Ovary (tissue), 9 donors: ENCODE measurements around the gene GDA. TPM values are rescaled to one million over a fixed set of nuclear protein-coding genes. Genes with fewer than 3 reads are reported as not detected.

ENCODE experiments used
- DNase-seq, 5 donors: peaks; one replicate each; pipeline ENCODE4 v3.0.0-alpha.2; 2019 to 2020
- H3K27ac ChIP-seq, 2 donors: fragments of 200-600 bp; one replicate each; pipeline versions ENCODE4 v1.5.1 to v1.8.0; 2019 to 2022
- H3K27me3 ChIP-seq: fragments of 200-600 bp; one replicate; pipeline ENCODE4 v1.8.0; 2022
- H3K36me3 ChIP-seq: fragments of 200-600 bp; sonication (generic); one replicate; pipeline ENCODE4 v1.5.1; 2019
- H3K4me1 ChIP-seq: one replicate; pipeline ENCODE4 v1.8.1; 2013; ENCODE audit warnings: mild to moderate bottlenecking, moderate library complexity; ENCODE audit not compliant: insufficient read depth
- H3K4me3 ChIP-seq: fragments of 200-600 bp; sonication (generic); one replicate; pipeline ENCODE4 v1.5.1; 2017
- H3K9me3 ChIP-seq, 2 donors: fragments of 200-600 bp in 1 of 2; sonication (generic) in 1 of 2; one replicate each; pipeline versions ENCODE4 v1.5.1 to v1.8.1; 2013 to 2019; ENCODE audit warnings: mild to moderate bottlenecking in 1 of 2, moderate library complexity in 1 of 2
- EP300 ChIP-seq: sonication (generic); formaldehyde crosslinking; IDR thresholded peaks from one replicate; pipeline ENCODE4 v1.6.1; 2017; ENCODE audit warnings: antibody characterized with exemption
- POLR2A ChIP-seq: fragments of 450-650 bp; IDR thresholded peaks from one replicate; pipeline ENCODE4 v1.6.1; 2017; ENCODE audit warnings: antibody characterized with exemption, mild to moderate bottlenecking, moderate library complexity
- WGBS, 3 donors: extraction: QIAGEN DNeasy Blood & Tissue Kit in 1 of 3; methylation state at CpG; one replicate each; pipeline versions ENCODE4 v1.1.5 to v1.1.7; 2013 to 2017; 5-methylcytosine and 5-hydroxymethylcytosine counted together
- intact Hi-C, 4 donors: fragments of 100-400 bp; cut with DNase I; formaldehyde crosslinking; loops; one replicate each; pipeline versions ENCODE4 v1.11.0 to v1.15.1; 2022 to 2023
- polyA plus RNA-seq, 2 donors: library from polyadenylated mRNA; stranded (reverse); fragments of 200-250 nt in 1 of 2; fragments of 350-450 nt in 1 of 2; fragmentation: Illumina TruSeq in 1 of 2; extraction: RNeasy Lipid Tissue Mini Kit (QIAGEN cat#74804) in 1 of 2; gene quantifications; one replicate each; pipeline ENCODE4 v1.2.3, GENCODE V29; 2013 to 2014
- total RNA-seq, 7 donors: library from RNA; depleted of rRNA in 2 of 7; stranded (reverse); fragments of >200 nt in 2 of 7; fragmentation: NEBNext Ultra II Directional in 3 of 7; extraction: Animal tissue kit (Norgen Biotek cat#: 25700) in 3 of 7; gene quantifications; one replicate each; pipeline versions ENCODE4 v1.1.0 to v1.2.4, GENCODE V29; 2016 to 2023
- TF ChIP-seq, protein P1 (sequence below), 3 donors: fragments of 450-650 bp in 2 of 3; fragments of 200-600 bp in 1 of 3; IDR thresholded peaks; one replicate each; pipeline versions ENCODE4 v1.5.1 to v1.8.0; 2016 to 2022; ENCODE audit warnings: antibody characterized with exemption in 3 of 3, mild to moderate bottlenecking in 1 of 3
- donor health status: DM: no; HTN: no; CAD: no; lungs with moderate emphysema.
- donor health status: DM: no; HTN: no; CAD: no.
- donor health status: Bipolar disorder and iron deficiency.
- donor health status: DM: yes; HTN: yes; CAD: no.
- donor health status: DM: no; HTN: no; CAD: no.
- donor health status: DM: yes; HTN: yes; CAD: no.

The GDA gene
- total and polyA plus RNA-seq, 9 donors = 0.02 to 26.7 (median 0.31) TPM; not detected in 2

GRCh38 chr9:72211047-72211446 lies 61.8 kb downstream of the GDA start:
- TF ChIP-seq, protein P1, sequence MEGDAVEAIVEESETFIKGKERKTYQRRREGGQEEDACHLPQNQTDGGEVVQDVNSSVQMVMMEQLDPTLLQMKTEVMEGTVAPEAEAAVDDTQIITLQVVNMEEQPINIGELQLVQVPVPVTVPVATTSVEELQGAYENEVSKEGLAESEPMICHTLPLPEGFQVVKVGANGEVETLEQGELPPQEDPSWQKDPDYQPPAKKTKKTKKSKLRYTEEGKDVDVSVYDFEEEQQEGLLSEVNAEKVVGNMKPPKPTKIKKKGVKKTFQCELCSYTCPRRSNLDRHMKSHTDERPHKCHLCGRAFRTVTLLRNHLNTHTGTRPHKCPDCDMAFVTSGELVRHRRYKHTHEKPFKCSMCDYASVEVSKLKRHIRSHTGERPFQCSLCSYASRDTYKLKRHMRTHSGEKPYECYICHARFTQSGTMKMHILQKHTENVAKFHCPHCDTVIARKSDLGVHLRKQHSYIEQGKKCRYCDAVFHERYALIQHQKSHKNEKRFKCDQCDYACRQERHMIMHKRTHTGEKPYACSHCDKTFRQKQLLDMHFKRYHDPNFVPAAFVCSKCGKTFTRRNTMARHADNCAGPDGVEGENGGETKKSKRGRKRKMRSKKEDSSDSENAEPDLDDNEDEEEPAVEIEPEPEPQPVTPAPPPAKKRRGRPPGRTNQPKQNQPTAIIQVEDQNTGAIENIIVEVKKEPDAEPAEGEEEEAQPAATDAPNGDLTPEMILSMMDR (IDR thresholded peaks at IDR 0.05) = no peak
- no peak for TF ChIP-seq POLR2A
- TF ChIP-seq EP300 = no peak
- no peaks in the 10 kb centered on the region for H3K36me3 ChIP-seq
- WGBS, 3 donors = 64 to 74% (median 70%) methylated on average over 3 of the region's 3 CpGs

GRCh38 chr9:72213906-72214305 lies 64.7 kb downstream of the GDA start:
- 92 to 95% (median 94%) methylated on average over 4 of the region's 4 CpGs for WGBS, 3 donors

More at GRCh38 chr9:72211047-72211446, 61.8 kb downstream of the GDA start:
- Histone ChIP-seq H3K27me3 (no peaks in the 10 kb centered on the region), H3K27ac (no peak overlapping the region), H3K4me1 (no peaks in the 10 kb centered on the region), H3K9me3 (no peaks in the 10 kb centered on the region), H3K4me3 (no peak overlapping the region)
- no peak for DNase-seq
- intact Hi-C loops = no loop called here

GRCh38 chr9:72217306-72217842 lies 68.1 kb downstream of the GDA start:
- no peak for TF ChIP-seq POLR2A
- no peak for TF ChIP-seq EP300
- TF ChIP-seq, protein P1 (IDR thresholded peaks at IDR 0.05) = no peak
- DNase-seq = no peak
- Histone ChIP-seq H3K4me1 (no peaks in the 10 kb centered on the region), H3K36me3 (no peaks in the 10 kb centered on the region), H3K27me3 (no peaks in the 10 kb centered on the region), H3K4me3 (no peak overlapping the region), H3K9me3 (no peaks in the 10 kb centered on the region), H3K27ac (no peak overlapping the region)
- WGBS, 3 donors = 7 to 22% (median 10%) methylated on average over 3 of the region's 3 CpGs
- intact Hi-C loops = no loop called here

More at GRCh38 chr9:72213906-72214305, 64.7 kb downstream of the GDA start:
- H3K36me3 ChIP-seq = no peaks in the 10 kb centered on the region
- H3K9me3 ChIP-seq = no peaks in the 10 kb centered on the region
- intact Hi-C loops = no loop called here
- no peak overlapping the region for H3K27ac ChIP-seq
- H3K4me1 ChIP-seq = no peaks in the 10 kb centered on the region
- H3K27me3 ChIP-seq = no peaks in the 10 kb centered on the region
- no peak for DNase-seq
- TF ChIP-seq POLR2A = no peak
- TF ChIP-seq, protein P1 (IDR thresholded peaks at IDR 0.05) = no peak
- TF ChIP-seq EP300 = no peak
- H3K4me3 ChIP-seq = no peak overlapping the region

- no peaks in the 10 kb centered on the region for H3K27me3 ChIP-seq
- TF ChIP-seq, protein P1 (IDR thresholded peaks at IDR 0.05) = no peak
- TF ChIP-seq EP300 (no peak), POLR2A (no peak)
- DNase-seq = no peak
- no peak overlapping the region for H3K27ac ChIP-seq
- no peaks in the 10 kb centered on the region for H3K9me3 ChIP-seq
- 87 to 92% (median 89%) methylated on average over 1 of the region's 1 CpG for WGBS, 3 donors
- H3K36me3 ChIP-seq = no peaks in the 10 kb centered on the region
- no peaks in the 10 kb centered on the region for H3K4me1 ChIP-seq
- no peak overlapping the region for H3K4me3 ChIP-seq
- intact Hi-C loops = no loop called here
Measured at GRCh38 chr9:72220589-72220988, 71.3 kb downstream of the GDA start.
